ENCODE data around the gene CDC34. TPM values are rescaled to one million over a fixed set of nuclear protein-coding genes. Genes with fewer than 3 reads are reported as not detected.

Gene CDC34, protein sequence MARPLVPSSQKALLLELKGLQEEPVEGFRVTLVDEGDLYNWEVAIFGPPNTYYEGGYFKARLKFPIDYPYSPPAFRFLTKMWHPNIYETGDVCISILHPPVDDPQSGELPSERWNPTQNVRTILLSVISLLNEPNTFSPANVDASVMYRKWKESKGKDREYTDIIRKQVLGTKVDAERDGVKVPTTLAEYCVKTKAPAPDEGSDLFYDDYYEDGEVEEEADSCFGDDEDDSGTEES
- total RNA-seq (2021; ENCODE audit: unreplicated experiment) (80.5 TPM), Bru-seq, nascent RNA (percentile 54 among the genes with signal in this experiment), BruChase-seq, experiment 1, labeled RNA remaining after a 2-hour chase (percentile 63 among the genes with signal in this experiment), BruChase-seq, experiment 2, labeled RNA remaining after a 6-hour chase (percentile 76 among the genes with signal in this experiment)
- 116 TPM for polyA plus RNA-seq (2012; ENCODE audit: insufficient read length)
- long read RNA-seq, transcript CDC34-202 (5 exons, 1,147 nt), result minor isoform, 6 of 219 reads
- long read RNA-seq, transcript CDC34-201 (5 exons, 1,471 nt), result major isoform, 146 of 219 reads
- long read RNA-seq, partial matches to known transcripts, result 50 of 219 reads
- long read RNA-seq, other reads (novel, unspliced or antisense), result 16 of 219 reads

GRCh38 chr19:531753-532560 lies at the start of gene CDC34:
Gene CDC34 (plus strand): TSS chr19:531760. CDS start chr19:531932, 172 bp downstream.
- DNase-seq (ENCODE audit: low read depth, low spot score) (no peak), ATAC-seq (peak; percentile 24; the same call in 1 of the 2 replicates)
- TF ChIP-seq TCF7L2 (IDR thresholded peaks at IDR 0.05; ENCODE audit: low read depth, low read length) (no peak), POLR2AphosphoS5 (IDR thresholded peaks at IDR 0.05; ENCODE audit: low read depth, low read length) (no peak), SIN3A (IDR thresholded peaks at IDR 0.05; ENCODE audit: borderline replicate concordance, insufficient read depth, low read depth, low read length) (no peak)
- TF ChIP-seq, protein P1, sequence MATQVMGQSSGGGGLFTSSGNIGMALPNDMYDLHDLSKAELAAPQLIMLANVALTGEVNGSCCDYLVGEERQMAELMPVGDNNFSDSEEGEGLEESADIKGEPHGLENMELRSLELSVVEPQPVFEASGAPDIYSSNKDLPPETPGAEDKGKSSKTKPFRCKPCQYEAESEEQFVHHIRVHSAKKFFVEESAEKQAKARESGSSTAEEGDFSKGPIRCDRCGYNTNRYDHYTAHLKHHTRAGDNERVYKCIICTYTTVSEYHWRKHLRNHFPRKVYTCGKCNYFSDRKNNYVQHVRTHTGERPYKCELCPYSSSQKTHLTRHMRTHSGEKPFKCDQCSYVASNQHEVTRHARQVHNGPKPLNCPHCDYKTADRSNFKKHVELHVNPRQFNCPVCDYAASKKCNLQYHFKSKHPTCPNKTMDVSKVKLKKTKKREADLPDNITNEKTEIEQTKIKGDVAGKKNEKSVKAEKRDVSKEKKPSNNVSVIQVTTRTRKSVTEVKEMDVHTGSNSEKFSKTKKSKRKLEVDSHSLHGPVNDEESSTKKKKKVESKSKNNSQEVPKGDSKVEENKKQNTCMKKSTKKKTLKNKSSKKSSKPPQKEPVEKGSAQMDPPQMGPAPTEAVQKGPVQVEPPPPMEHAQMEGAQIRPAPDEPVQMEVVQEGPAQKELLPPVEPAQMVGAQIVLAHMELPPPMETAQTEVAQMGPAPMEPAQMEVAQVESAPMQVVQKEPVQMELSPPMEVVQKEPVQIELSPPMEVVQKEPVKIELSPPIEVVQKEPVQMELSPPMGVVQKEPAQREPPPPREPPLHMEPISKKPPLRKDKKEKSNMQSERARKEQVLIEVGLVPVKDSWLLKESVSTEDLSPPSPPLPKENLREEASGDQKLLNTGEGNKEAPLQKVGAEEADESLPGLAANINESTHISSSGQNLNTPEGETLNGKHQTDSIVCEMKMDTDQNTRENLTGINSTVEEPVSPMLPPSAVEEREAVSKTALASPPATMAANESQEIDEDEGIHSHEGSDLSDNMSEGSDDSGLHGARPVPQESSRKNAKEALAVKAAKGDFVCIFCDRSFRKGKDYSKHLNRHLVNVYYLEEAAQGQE (IDR thresholded peaks at IDR 0.05; ENCODE audit: insufficient read depth in 1 of 2, low read depth in 2 of 2, low read length in 1 of 2), result no peak
- TF ChIP-seq, protein P2, sequence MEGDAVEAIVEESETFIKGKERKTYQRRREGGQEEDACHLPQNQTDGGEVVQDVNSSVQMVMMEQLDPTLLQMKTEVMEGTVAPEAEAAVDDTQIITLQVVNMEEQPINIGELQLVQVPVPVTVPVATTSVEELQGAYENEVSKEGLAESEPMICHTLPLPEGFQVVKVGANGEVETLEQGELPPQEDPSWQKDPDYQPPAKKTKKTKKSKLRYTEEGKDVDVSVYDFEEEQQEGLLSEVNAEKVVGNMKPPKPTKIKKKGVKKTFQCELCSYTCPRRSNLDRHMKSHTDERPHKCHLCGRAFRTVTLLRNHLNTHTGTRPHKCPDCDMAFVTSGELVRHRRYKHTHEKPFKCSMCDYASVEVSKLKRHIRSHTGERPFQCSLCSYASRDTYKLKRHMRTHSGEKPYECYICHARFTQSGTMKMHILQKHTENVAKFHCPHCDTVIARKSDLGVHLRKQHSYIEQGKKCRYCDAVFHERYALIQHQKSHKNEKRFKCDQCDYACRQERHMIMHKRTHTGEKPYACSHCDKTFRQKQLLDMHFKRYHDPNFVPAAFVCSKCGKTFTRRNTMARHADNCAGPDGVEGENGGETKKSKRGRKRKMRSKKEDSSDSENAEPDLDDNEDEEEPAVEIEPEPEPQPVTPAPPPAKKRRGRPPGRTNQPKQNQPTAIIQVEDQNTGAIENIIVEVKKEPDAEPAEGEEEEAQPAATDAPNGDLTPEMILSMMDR (IDR thresholded peaks at IDR 0.05), result no peak
- peaks cover 15% of the 10 kb centered on the region for H3K4me1 ChIP-seq (ENCODE audit: control insufficient read depth, insufficient read depth, low read length)
- peak within 1 kb of the TSS; percentile 74 for H3K4me3 ChIP-seq (ENCODE audit: low read depth in 2 of 2, low read length in 2 of 2)
- peak within 1 kb of the TSS; percentile 71 for H3K27ac ChIP-seq (ENCODE audit: low read length)
- POLR2A ChIA-PET, result no interaction called here
- in situ Hi-C loops (cut with HindIII; ENCODE audit: low pct_unique_long_range_greater_than_20kb, low sequenced_read_pairs) (no loop called here), intact Hi-C loops (cut with micrococcal nuclease; ENCODE audit: unreplicated experiment) (no loop called here)
- CTCF ChIA-PET, result interaction anchor here (0.6 to 0.7 kb wide), 3 partner anchors 22 to 119 kb away, joined by 3 to 4 read pairs (median 4); no protein-coding TSS in a partner anchor
- H3K27me3 ChIP-seq (ENCODE audit: control insufficient read depth, insufficient read depth, low read length), result no peaks in the 10 kb centered on the region
- peaks cover 4% of the 10 kb centered on the region; the same call in 1 of the 2 replicates for H3K36me3 ChIP-seq (ENCODE audit: control insufficient read depth, insufficient read depth, low read length)
- no peaks in the 10 kb centered on the region for H3K9me3 ChIP-seq (ENCODE audit: control insufficient read depth, insufficient read depth, low read depth, low read length)
- BruUV-seq (replicated peaks), result no TSS peak

DNA sequence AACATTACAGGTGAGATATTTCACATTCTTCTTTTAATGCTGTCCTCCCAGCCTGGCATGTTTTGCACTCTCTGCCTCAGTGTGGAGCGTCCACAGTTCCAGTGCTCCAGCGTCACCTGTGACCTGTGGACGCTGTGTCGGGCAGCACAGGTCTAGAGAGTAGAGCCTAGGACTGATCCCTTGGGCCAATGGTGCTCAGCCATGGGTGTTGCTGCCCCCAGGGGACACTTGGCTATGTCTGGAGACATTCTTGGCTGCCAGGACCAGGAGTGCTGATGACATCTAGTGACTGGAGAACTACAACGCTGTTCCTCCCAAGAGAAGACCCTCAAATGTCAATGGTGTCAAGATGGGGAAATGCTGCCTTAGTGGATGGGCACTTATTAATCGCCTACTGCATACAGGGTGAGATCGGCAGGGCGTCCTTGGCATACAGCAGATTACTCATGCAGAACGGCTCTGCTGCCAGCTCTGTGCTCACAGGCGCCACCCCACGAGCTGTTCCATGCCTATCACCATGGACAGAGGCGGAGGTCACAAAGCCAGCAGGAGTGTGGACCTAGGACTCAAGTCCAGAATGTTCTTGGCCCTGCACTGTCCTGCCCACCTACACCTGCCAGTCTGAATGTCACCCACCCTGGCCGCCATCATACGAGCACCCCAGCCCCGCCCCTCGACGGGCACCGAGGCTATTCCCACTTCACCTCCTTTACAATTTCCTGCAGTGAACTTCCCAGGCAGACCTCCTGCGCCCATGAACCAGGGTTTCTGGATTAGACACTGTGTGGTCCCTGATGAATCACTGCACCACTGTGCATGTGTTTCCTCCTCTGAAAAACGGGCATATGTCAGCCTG lies 49.1 kb upstream of the CDC34 start:
- no peaks in the 10 kb centered on the region for H3K27me3 ChIP-seq (ENCODE audit: control insufficient read depth, insufficient read depth, low read length)
- intact Hi-C loops (cut with micrococcal nuclease; ENCODE audit: unreplicated experiment) (no loop called here), in situ Hi-C loops (cut with HindIII; ENCODE audit: low pct_unique_long_range_greater_than_20kb, low sequenced_read_pairs) (no loop called here)
- H3K4me3 ChIP-seq (ENCODE audit: low read depth in 2 of 2, low read length in 2 of 2), result no peak overlapping the region
- no peak overlapping the region for H3K27ac ChIP-seq (ENCODE audit: low read length)
- DNase-seq (ENCODE audit: low read depth, low spot score) (no peak), ATAC-seq (no peak)
- H3K9me3 ChIP-seq (ENCODE audit: control insufficient read depth, insufficient read depth, low read depth, low read length), result no peaks in the 10 kb centered on the region
- peaks cover 12% of the 10 kb centered on the region for H3K4me1 ChIP-seq (ENCODE audit: control insufficient read depth, insufficient read depth, low read length)
- H3K36me3 ChIP-seq (ENCODE audit: control insufficient read depth, insufficient read depth, low read length), result no peaks in the 10 kb centered on the region
- BruUV-seq (replicated peaks), result no TSS peak
- ChIA-PET CTCF (no interaction called here), POLR2A (no interaction called here)
- TF ChIP-seq, protein P1 (IDR thresholded peaks at IDR 0.05; ENCODE audit: insufficient read depth in 1 of 2, low read depth in 2 of 2, low read length in 1 of 2), result peak; percentile 73 to 84
- TF ChIP-seq TCF7L2 (IDR thresholded peaks at IDR 0.05; ENCODE audit: low read depth, low read length), result no peak
- TF ChIP-seq, protein P2 (IDR thresholded peaks at IDR 0.05), result peak; percentile 38; the same call in 1 of the 2 replicates
